Calu3 (cell line): ENCODE data around the gene EFEMP1. TPM values are rescaled to one million over a fixed set of nuclear protein-coding genes. Genes with fewer than 3 reads are reported as not detected.

Experiments used
- BruUV-seq: library from RNA; stranded (reverse); fragments of 400-500 nt; replicated peaks from 2 replicates; lab custom pipeline; 2021; lab: Mats Ljungman, UMichigan
- CTCF ChIA-PET: fragments of 300-600 bp; sonication (Branson Sonifier 250); formaldehyde crosslinking; loops from one replicate; lab custom pipeline; 2022; ENCODE audit warnings: antibody characterized with exemption; lab: Charles Lee
- DNase-seq: peaks from one replicate; pipeline ENCODE4 v3.0.0; 2022
- H3K27ac Mint-ChIP-seq: one replicate; pipeline ENCODE4 v1.8.0; 2022; ENCODE audit warnings: mixed read lengths; ENCODE audit not compliant: unreplicated experiment
- H3K27me3 Mint-ChIP-seq: one replicate; pipeline ENCODE4 v1.8.0; 2022; ENCODE audit warnings: mixed read lengths; ENCODE audit not compliant: unreplicated experiment
- H3K36me3 Mint-ChIP-seq: one replicate; pipeline ENCODE4 v1.8.0; 2022; ENCODE audit warnings: mild to moderate bottlenecking, moderate library complexity, mixed read lengths; ENCODE audit not compliant: insufficient read depth, unreplicated experiment
- H3K4me1 Mint-ChIP-seq: one replicate; pipeline ENCODE4 v1.8.0; 2022; ENCODE audit warnings: mild to moderate bottlenecking, low read depth, mixed read lengths; ENCODE audit not compliant: unreplicated experiment
- H3K4me3 Mint-ChIP-seq: one replicate; pipeline ENCODE4 v1.8.0; 2022; ENCODE audit warnings: mild to moderate bottlenecking, low read depth, moderate library complexity, mixed read lengths; ENCODE audit not compliant: unreplicated experiment
- H3K9me3 Mint-ChIP-seq: one replicate; pipeline ENCODE4 v1.8.0; 2022; ENCODE audit warnings: low read depth, mixed read lengths; ENCODE audit not compliant: unreplicated experiment
- intact Hi-C: fragments of 100-400 bp; cut with micrococcal nuclease; formaldehyde crosslinking; loops from one replicate; pipeline ENCODE4 v1.10.0; 2022; ENCODE audit not compliant: unreplicated experiment
- total RNA-seq: library from RNA; stranded (reverse); gene quantifications from 2 replicates; pipeline ENCODE4 v1.2.3, GENCODE V29; 2022
- TF ChIP-seq, protein P1 (sequence below): fragments of 200-600 bp; IDR thresholded peaks from one replicate; pipeline ENCODE4 v1.8.0; 2022; ENCODE audit warnings: antibody characterized with exemption; ENCODE audit not compliant: unreplicated experiment

Gene EFEMP1
- total RNA-seq, 1 experiment from 2014 or later: 51.5 TPM

DNA sequence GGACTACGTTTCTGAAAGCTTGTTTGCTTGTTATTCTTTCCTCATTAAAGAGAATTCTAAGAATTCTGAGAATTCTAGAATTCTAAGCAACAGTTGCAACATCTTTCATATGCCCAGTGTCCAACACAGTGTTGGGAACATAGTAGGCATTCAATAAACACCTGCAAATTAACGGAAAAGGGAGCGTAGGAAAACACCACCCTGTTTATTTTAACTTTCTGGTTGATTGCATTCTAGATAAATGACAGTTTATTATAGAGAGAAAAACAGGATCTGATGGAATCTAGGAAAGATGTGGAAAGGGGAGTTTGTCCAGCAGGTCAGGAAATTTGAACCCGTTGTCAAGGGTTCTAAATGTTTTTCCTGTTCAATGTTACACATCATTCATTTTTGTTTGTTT is 24.2 kb upstream of the EFEMP1 start:
- DNase-seq: no peak
- peaks cover 4% of the 10 kb centered on the region for H3K9me3 Mint-ChIP-seq

DNA sequence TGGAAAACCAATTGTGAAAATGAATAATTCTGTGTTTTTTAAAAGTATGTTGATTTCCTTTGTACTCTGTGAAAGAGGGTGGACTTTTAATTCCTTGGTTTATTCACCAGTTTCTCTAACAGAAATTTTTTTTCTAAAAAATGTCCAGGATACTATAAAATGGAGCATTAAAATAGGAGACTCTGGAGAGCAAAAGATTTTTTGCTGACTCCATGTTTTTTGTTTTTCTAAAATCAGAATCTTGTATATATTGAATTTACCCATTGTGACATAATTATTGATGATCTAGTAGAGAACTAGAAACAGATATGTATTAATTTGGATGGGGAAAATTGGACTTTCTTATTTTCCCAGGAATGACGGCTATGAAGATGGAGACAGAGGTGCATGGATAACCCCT is 23.2 kb upstream of the EFEMP1 start:
- TF ChIP-seq, protein P1, sequence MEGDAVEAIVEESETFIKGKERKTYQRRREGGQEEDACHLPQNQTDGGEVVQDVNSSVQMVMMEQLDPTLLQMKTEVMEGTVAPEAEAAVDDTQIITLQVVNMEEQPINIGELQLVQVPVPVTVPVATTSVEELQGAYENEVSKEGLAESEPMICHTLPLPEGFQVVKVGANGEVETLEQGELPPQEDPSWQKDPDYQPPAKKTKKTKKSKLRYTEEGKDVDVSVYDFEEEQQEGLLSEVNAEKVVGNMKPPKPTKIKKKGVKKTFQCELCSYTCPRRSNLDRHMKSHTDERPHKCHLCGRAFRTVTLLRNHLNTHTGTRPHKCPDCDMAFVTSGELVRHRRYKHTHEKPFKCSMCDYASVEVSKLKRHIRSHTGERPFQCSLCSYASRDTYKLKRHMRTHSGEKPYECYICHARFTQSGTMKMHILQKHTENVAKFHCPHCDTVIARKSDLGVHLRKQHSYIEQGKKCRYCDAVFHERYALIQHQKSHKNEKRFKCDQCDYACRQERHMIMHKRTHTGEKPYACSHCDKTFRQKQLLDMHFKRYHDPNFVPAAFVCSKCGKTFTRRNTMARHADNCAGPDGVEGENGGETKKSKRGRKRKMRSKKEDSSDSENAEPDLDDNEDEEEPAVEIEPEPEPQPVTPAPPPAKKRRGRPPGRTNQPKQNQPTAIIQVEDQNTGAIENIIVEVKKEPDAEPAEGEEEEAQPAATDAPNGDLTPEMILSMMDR: no peak
- no peak for DNase-seq
- Mint-ChIP-seq H3K9me3 (peaks cover 4% of the 10 kb centered on the region), H3K27me3 (no peaks in the 10 kb centered on the region), H3K4me3 (no peak overlapping the region), H3K4me1 (no peaks in the 10 kb centered on the region), H3K27ac (no peak overlapping the region), H3K36me3 (no peaks in the 10 kb centered on the region)
- intact Hi-C loops: no loop called here
- no TSS peak for BruUV-seq
- CTCF ChIA-PET: no interaction called here

More for the DNA sequence above, 24.2 kb upstream of the EFEMP1 start:
- CTCF ChIA-PET: no interaction called here
- no TSS peak for BruUV-seq
- Mint-ChIP-seq H3K27me3 (no peaks in the 10 kb centered on the region), H3K4me3 (no peak overlapping the region), H3K36me3 (no peaks in the 10 kb centered on the region), H3K4me1 (no peaks in the 10 kb centered on the region), H3K27ac (no peak overlapping the region)
- TF ChIP-seq, protein P1: no peak
- intact Hi-C loops: no loop called here

DNA sequence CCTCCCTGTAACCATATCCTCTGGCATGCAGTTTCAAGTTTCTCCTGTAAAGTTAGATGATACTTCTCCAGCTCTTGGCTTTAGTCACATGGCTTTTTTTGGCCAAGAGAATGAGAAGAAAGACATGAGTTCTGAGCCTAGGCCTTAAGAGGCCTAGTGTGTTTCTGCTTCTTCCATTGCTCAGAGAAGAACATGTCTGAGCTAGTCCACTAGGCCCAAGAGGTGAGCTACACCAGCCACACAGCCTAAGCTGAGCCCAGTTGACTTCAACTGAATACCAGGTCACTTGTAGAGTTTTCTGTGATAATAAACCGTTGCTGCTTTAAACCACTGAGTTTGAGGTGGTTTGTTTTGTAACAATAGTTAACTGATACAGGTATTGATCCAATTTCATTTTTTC is 19.9 kb upstream of the EFEMP1 start:
- no peak for DNase-seq
- H3K36me3 Mint-ChIP-seq: no peaks in the 10 kb centered on the region
- H3K9me3 Mint-ChIP-seq: peaks cover 4% of the 10 kb centered on the region
- H3K27me3 Mint-ChIP-seq: no peaks in the 10 kb centered on the region
- intact Hi-C loops: no loop called here
- CTCF ChIA-PET: no interaction called here
- no peak overlapping the region for H3K27ac Mint-ChIP-seq
- BruUV-seq: no TSS peak
- H3K4me3 Mint-ChIP-seq: no peak overlapping the region
- no peaks in the 10 kb centered on the region for H3K4me1 Mint-ChIP-seq
- TF ChIP-seq, protein P1: no peak

DNA sequence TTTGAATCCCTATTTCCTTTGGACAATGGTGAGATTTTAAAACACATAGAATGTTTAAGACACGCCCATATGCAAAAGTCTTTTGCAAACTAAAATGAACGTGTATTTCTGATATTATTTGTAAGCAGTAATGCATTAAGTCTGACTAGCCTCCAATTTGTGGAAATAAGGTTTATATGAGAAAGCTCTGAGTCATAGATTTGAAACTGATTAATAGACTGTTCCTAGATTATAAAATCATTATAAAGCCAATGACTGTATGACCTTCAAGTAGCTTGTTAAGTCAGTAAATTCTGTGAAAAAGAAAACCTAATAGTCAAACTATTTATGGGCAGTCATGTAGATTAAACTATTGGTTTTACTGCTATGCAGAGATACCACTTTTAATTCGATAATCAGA is 12.8 kb upstream of the EFEMP1 start:
- no peaks in the 10 kb centered on the region for H3K4me1 Mint-ChIP-seq
- no peaks in the 10 kb centered on the region for H3K36me3 Mint-ChIP-seq
- peaks cover 3% of the 10 kb centered on the region for H3K9me3 Mint-ChIP-seq
- TF ChIP-seq, protein P1: no peak
- H3K27ac Mint-ChIP-seq: no peak overlapping the region
- H3K4me3 Mint-ChIP-seq: no peak overlapping the region
- intact Hi-C loops: no loop called here
- BruUV-seq: no TSS peak
- no peak for DNase-seq
- CTCF ChIA-PET: no interaction called here
- no peaks in the 10 kb centered on the region for H3K27me3 Mint-ChIP-seq
